NCI-H345 treated with DMSO at 0.1 percent for 48 hours (cell line): Measurements from ENCODE around the gene MAVS.
A peak's percentile ranks its signal among the peaks of the same experiment; 100 is the strongest.
"Not testable (repeated sequence)": the region's sequence is repeated elsewhere in the genome, so short reads cannot be mapped to it uniquely, and the experiment has no call there.

ENCODE experiments used
- DNase-seq: peaks from one replicate; lab custom pipeline; 2025; ENCODE audit not compliant: unreplicated experiment; lab: John Stamatoyannopoulos, UW

Gene MAVS

GRCh38 chr20:3814928-3815495 is 31.6 kb upstream of the MAVS start:
- DNase-seq, result no peak

- no peak for DNase-seq
Measured at GRCh38 chr20:3815703-3816315, 30.8 kb upstream of the MAVS start.

- DNase-seq, result peak; percentile 29
Measured at GRCh38 chr20:3818155-3819151, 28.2 kb upstream of the MAVS start.

- no peak for DNase-seq
Measured at GRCh38 chr20:3819411-3820047, 27.1 kb upstream of the MAVS start.

- DNase-seq, result peak; percentile 97
Measured at GRCh38 chr20:3820048-3820900, 26.4 kb upstream of the MAVS start, which contains the start of gene AP5S1. Gene AP5S1, plus strand, starts transcription at chr20:3820547. Its CDS starts 1,571 bp downstream, at chr20:3822118.

- DNase-seq, result no peak
Measured at GRCh38 chr20:3820901-3821727, 25.5 kb upstream of the MAVS start.

GRCh38 chr20:3821996-3822395 is 24.6 kb upstream of the MAVS start:
- DNase-seq, result no peak

- no peak for DNase-seq
Measured at GRCh38 chr20:3823881-3824280, 22.8 kb upstream of the MAVS start.

- no peak for DNase-seq
Measured at GRCh38 chr20:3825526-3825925, 21.1 kb upstream of the MAVS start.

GRCh38 chr20:3826420-3826819 is 20.2 kb upstream of the MAVS start:
- DNase-seq, result no peak

- no peak for DNase-seq
Measured at GRCh38 chr20:3828798-3829197, 17.8 kb upstream of the MAVS start.

GRCh38 chr20:3829891-3830290 is 16.7 kb upstream of the MAVS start:
- not testable (repeated sequence) for DNase-seq

- no peak for DNase-seq
Measured at GRCh38 chr20:3836132-3836531, 10.5 kb upstream of the MAVS start.

GRCh38 chr20:3839328-3839727 is 7.3 kb upstream of the MAVS start:
- DNase-seq, result no peak

GRCh38 chr20:3840201-3840600 is 6.4 kb upstream of the MAVS start:
- DNase-seq, result not testable (repeated sequence)

- DNase-seq, result no peak
Measured at GRCh38 chr20:3842348-3842930, 4.2 kb upstream of the MAVS start.

- DNase-seq, result no peak
Measured at GRCh38 chr20:3843490-3843889, 3.1 kb upstream of the MAVS start.

GRCh38 chr20:3843990-3844619 is 2.5 kb upstream of the MAVS start:
- DNase-seq, result not testable (repeated sequence)

GRCh38 chr20:3846378-3846739 is 275 bp upstream of the MAVS start:
- DNase-seq, result no peak
